CD4-positive, alpha-beta T cell treated with Interleukin-17A for 1 hour (primary cell): ENCODE results near the gene FBXL4.

Source experiments
- DNase-seq: peaks from one replicate; pipeline ENCODE4 v3.0.0-alpha.2; 2020

FBXL4 gene

DNA sequence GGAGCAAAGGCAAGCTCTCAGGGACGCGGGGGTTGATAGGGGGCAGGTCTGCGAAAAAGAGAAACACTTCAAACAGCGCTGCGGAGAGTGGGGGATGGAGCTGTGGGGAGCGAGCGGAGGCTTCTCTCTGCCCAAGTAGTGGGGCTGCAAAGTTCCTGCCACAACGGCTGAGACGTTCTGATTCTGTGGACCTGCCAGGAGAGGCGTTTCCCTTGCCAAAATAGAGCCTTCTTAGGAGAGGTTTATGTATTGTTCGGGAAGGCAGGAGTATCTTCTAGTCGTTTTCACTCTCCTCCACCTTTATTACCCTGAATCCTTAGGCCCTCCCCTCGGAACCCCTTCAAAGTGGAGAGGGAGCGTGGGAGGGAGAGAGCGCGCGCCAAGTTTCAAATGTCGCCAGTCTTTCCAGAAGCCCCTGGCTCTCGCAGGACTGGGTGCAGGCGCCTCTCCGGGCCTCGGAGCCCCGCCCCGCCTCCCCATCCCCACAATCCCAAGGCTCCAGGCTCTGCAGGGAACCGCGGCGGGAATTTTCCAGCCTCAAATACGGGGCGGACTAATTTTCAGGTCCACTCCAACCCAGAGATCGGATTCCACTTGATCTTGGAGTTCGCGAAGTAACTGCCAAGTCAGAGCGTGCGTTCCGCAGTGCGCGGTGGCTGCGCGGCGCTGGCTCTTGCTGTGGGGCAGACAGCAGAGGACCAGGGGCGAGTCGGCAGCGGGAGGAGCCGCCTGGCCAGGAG is 123.4 kb downstream of the FBXL4 start:
- no peak for DNase-seq

DNA sequence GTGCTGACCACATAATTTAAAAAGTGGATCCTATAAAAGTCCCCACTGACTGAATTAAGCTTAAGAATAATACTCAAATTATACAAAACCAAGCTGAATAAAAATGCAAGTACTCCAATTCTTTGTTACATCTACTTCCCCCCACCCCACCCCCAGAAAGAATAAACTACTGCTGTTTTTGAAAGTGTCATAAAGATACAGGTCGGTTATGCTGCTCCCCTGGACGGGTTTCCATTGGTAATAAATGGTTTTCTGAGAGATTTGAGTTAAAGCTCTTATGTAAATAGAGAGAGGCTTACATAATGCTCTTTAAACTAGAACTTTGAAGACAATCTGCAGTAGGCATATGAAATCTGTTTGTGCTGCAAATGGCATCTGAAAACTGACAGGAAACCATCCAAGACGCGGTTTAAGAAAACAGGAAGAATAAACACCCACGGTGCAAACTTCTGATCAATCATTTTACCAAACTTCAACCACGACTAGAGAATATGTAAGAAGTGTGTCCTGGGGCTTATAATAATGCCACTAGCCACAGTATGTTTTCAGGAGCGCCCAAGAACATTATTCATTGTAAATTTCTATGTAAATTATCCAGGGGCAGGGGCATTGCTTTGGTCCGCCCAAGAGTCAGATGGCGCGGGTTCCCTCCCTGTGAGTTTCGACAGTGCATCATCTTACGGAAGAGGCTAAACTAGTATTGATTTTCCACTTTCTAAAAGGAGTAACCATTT is 124.2 kb downstream of the FBXL4 start:
- DNase-seq: no peak

DNA sequence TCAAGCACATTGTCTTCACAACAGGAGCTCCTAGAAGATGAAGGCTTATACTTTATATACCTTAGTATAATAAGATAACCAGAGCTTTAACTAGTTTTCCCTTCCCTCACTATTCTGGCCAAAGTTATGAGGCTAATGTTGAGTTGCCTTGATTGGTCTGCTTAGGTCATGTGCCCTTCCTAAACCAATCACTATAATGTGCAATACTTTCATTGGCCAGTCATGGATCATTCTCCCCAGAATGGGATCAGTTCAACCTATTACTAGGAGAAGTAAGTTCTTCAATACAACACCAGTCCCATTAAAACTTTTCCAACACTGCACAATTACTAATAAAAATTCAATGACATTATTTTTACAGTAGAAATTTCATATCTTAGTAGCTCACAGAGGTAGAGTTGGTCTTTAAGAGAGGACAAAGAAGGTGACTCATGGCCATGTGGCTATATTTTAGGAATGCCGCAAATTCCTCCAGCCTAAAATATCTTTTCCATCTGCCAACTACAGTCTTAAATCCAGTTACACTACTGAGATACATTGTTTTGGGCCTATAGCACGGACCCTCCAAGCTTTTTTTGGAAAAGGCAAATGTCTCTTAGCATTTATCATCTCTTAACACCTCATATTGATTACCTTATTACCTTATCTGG is 125.9 kb downstream of the FBXL4 start:
- no peak for DNase-seq
